GM08714 (cell line): ENCODE results near the gene TMCC2.
"Not testable (repeated sequence)": the region's sequence is repeated elsewhere in the genome, so short reads cannot be mapped to it uniquely, and the experiment has no call there.

Experiments used
- H3K4me3 ChIP-seq: fragments of 200-500 bp; sonication (Bioruptor generic); 2 replicates; pipeline ENCODE4 v1.5.1; 2014; ENCODE audit warnings: mild to moderate bottlenecking, low read length, inconsistent platforms
- ZNF274 ChIP-seq: IDR thresholded peaks from 2 replicates; pipeline ENCODE4 v1.6.1; 2012; ENCODE audit warnings: mild to moderate bottlenecking, low read depth, low read length

The TMCC2 gene

GRCh38 chr1:205227584-205228013 is at the start of gene TMCC2:
Gene TMCC2 (plus strand): TSS chr1:205227946. CDS start chr1:205228565, 619 bp downstream.
- no peak for TF ChIP-seq ZNF274
- H3K4me3 ChIP-seq: peak within 1 kb of the TSS; percentile 57

DNA sequence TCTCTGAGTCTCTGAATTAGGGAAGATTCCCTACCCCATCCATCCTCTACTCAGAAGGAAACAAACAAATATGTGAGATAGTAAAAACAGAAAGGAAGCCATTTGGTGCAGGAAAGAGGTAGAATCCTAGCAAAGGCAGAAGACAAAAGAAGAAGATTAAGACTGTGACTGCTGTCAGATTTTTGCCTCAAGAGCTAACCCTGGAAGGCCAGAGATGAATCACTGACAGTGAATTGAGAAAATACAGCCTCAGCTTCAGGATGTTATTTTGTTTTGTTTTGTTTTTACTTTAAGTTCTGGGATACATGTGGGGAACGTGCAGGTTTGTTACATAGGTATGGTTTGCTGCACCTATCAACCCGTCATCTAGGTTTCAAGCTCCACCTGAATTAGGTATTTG is 47.9 kb upstream of the TMCC2 start:
- no peak overlapping the region for H3K4me3 ChIP-seq
- no peak for TF ChIP-seq ZNF274

DNA sequence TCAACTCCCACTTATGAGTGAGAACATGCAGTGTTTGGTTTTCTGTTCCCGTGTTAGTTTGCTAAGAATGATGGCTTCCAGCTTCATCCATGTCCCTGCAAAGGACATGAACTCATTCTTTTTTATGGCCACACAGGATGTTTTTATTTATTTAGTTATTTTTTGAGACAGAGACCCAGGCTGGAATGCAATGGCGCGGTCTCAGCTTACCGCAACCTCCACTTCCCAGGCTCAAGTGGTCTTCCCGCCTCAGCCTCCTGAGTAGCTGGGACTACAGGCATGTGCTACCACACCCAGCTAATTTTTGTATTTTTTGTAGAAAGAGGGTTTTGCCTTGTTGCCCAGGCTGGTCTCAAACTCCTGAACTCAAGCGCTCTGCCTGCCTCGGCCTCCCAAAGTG is 47.4 kb upstream of the TMCC2 start:
- not testable (repeated sequence) for H3K4me3 ChIP-seq

GRCh38 chr1:205182930-205183329 is 44.8 kb upstream of the TMCC2 start:
- TF ChIP-seq ZNF274: no peak
- no peak overlapping the region for H3K4me3 ChIP-seq

- H3K4me3 ChIP-seq: no peak overlapping the region
- TF ChIP-seq ZNF274: no peak
Measured at GRCh38 chr1:205183676-205184335, 43.9 kb upstream of the TMCC2 start.

GRCh38 chr1:205186191-205186590 is 41.6 kb upstream of the TMCC2 start:
- no peak overlapping the region for H3K4me3 ChIP-seq
- no peak for TF ChIP-seq ZNF274

DNA sequence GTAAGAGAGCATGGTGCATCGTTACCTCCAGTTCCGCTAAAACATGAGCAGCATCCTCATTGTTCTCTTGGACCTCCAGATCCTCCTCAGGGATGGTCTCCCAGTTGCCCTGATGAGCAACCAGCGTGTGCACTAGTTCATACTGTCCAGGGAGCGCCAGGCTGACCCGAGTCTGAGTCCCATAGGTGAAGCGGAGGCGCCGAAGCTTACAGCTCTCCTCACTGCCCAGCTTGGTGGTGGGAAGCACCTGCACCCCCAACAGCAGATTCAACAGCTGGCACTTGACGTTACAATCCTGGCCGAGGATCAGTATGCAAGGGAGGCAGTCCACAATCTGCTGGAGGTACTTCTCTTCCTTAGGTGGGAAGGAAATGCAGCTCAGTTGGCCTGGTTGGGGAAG is 40.3 kb upstream of the TMCC2 start:
- no peak overlapping the region for H3K4me3 ChIP-seq
- no peak for TF ChIP-seq ZNF274

GRCh38 chr1:205188098-205188497 is 39.6 kb upstream of the TMCC2 start:
- TF ChIP-seq ZNF274: no peak
- H3K4me3 ChIP-seq: no peak overlapping the region

GRCh38 chr1:205188596-205188995 is 39.1 kb upstream of the TMCC2 start:
- no peak for TF ChIP-seq ZNF274
- no peak overlapping the region for H3K4me3 ChIP-seq

- no peak for TF ChIP-seq ZNF274
- no peak overlapping the region for H3K4me3 ChIP-seq
Measured at GRCh38 chr1:205189131-205189530, 38.6 kb upstream of the TMCC2 start.

DNA sequence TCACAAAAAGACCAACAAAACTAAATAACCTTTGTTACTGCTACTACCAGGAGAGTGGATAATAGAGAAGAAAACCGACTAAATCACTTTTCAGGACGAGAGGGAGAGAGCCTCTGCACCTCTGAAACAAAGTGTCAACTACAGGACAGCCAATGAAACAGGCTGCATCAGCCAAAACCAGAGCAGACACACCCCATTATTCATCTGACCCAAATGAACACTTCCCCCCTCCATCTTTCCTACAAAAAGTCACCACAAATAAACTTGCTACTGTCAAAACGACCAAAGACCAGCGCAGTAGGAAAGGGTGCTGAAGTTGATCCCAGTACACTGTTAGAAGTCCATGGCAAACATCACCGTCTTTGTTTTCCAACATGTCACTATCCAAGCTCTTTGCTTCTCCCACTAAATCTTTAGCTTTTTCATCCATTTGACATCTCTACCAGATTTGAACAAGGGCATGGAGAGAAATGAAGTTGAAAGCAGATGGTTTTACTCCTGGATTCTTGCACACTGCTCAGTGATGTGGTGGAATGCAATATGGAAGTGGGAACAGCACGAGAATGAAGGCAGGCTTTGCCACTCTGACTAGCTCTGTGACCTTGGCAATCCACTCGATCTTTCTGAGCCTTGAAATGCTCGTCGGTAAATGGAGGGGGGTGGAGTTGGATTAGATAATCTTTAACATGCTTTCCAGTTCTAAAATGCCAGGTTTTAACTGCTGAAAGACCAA is 36.7 kb upstream of the TMCC2 start:
- no peak for TF ChIP-seq ZNF274
- no peak overlapping the region for H3K4me3 ChIP-seq

- TF ChIP-seq ZNF274: no peak
- no peak overlapping the region for H3K4me3 ChIP-seq
Measured at GRCh38 chr1:205191622-205192021, 36.1 kb upstream of the TMCC2 start.

DNA sequence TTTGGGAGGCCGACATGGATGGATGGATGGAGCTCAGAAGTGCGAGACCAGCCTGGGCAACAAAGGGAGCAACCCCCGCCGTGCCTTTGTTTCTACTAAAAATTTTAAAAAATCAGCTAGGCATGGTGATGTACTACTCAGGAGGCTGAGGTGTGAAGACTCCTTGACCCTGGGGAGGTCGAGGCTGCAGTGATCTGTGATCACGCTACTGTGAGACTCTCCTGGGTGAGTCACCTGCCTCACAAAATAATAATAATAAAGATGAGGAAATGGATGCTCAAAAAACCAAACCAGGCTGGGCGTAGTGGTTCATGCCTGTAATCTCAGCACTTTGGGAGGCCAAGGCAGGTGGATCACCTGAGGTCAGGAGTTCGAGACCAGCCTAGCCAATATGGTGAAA is 35.5 kb upstream of the TMCC2 start:
- no peak overlapping the region for H3K4me3 ChIP-seq
- no peak for TF ChIP-seq ZNF274

DNA sequence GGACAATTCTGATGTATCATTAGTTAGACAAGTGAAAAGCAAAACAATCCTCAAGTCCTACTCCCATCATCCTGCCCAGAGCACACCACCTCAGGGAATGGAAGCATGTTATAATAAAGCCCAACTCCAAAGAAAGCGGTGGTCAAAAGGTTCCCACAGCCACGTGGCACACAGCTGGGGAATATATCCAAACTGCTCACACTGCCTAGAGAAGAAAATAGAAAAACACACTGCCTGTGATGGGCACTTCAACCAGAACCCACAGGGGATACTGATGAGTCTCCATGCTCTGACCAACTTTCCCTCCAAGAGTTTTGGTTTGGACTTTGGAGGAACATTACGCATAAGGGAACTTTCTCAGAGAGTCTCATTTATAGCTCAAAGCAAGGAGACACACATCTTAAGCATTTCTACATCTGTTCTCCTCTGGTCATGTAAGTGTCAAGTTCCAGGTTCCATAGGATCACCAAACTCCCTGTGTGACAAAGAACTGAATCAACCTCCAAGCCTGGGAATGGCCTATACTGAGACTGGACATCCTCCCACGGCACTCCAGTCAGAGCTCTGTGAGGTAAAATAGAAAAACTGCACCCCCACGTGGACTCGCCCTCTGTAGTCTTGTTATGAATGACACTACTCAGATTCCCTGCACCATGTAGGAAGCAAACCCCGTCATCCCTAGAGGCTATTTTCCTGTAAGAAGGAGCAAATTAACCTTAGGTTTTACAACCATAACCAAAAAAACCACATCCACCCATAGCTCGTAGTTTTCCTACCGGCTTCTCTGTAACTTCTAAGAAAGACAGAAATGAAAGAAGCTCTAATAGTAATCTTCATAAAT is 28.4 kb upstream of the TMCC2 start:
- no peak for TF ChIP-seq ZNF274
- H3K4me3 ChIP-seq: no peak overlapping the region

DNA sequence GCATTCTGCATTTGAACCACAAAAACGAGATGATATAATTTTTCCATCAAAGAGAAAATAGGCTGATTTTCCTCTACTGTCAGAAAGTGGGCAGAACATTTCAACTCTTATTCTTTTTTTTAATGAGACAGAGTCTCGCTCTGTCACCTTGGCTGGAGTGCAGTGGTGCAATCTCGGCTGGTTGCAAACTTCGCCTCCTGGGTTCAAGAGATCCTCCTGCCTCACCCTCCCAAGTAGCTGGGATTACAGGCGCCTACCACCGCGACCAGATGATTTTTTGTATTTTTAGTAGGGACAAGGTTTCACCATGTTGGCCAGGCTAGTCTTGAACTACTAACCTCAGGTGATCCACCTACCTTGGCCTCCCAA is 27.8 kb upstream of the TMCC2 start:
- TF ChIP-seq ZNF274: no peak
- H3K4me3 ChIP-seq: no peak overlapping the region
